Astrocyte of the cerebellum (primary cell): Measurements from ENCODE around the gene ANGPT4.

Source experiments
- DNase-seq: peaks from one replicate; pipeline ENCODE4 v3.0.0-alpha.2; 2011; ENCODE audit warnings: low read depth
- H3K4me3 ChIP-seq: 2 replicates; pipeline ENCODE4 v1.5.1; 2011; ENCODE audit warnings: mild to moderate bottlenecking, low read depth, low read length, moderate library complexity
- in situ Hi-C: cut with HindIII; loops from 2 replicates; pipeline ENCODE4 v1.10.0; 2017; ENCODE audit warnings: low sequenced_read_pairs
- TF ChIP-seq, protein P1 (sequence below): IDR thresholded peaks from 2 replicates; pipeline ENCODE4 v1.5.1; 2012; ENCODE audit warnings: low read length, low read depth, moderate library complexity, mild to moderate bottlenecking; ENCODE audit errors: missing control alignments

The ANGPT4 gene

DNA sequence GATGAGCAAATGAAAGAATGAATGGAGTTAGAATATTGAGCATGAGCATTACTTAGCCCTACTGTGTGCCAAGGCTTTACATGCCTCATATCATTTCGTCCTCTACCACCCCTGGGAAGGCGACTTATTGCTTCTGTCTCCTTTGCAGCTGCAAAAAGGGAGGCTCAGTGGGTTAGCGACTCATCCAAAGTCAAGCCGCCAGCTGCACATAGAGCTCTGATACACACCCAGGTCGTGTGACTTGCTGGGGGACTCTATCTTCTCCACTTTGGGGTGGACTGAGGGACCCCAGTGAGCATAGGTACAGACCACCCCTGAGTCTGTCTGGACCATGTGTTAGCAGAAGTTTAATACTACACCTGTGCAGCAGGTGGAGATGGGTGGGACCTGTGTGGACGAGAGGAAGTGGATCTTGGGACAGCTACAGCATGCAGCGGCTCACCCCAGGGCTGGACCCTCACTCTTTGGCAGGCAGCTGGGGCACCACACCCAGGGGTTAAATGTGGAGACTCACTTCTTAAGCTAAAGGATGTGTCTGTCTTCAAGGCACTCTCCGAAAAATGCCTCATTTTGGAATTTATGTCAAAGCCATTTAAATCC, 36.2 kb upstream of the ANGPT4 start:
- DNase-seq = no peak
- in situ Hi-C loops = no loop called here
- TF ChIP-seq, protein P1, sequence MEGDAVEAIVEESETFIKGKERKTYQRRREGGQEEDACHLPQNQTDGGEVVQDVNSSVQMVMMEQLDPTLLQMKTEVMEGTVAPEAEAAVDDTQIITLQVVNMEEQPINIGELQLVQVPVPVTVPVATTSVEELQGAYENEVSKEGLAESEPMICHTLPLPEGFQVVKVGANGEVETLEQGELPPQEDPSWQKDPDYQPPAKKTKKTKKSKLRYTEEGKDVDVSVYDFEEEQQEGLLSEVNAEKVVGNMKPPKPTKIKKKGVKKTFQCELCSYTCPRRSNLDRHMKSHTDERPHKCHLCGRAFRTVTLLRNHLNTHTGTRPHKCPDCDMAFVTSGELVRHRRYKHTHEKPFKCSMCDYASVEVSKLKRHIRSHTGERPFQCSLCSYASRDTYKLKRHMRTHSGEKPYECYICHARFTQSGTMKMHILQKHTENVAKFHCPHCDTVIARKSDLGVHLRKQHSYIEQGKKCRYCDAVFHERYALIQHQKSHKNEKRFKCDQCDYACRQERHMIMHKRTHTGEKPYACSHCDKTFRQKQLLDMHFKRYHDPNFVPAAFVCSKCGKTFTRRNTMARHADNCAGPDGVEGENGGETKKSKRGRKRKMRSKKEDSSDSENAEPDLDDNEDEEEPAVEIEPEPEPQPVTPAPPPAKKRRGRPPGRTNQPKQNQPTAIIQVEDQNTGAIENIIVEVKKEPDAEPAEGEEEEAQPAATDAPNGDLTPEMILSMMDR = no peak
- no peak overlapping the region for H3K4me3 ChIP-seq

- no peak overlapping the region for H3K4me3 ChIP-seq
- in situ Hi-C loops = no loop called here
- TF ChIP-seq, protein P1 = no peak
- no peak for DNase-seq
Observed at GRCh38 chr20:951384-952169, 35.4 kb upstream of the ANGPT4 start.

DNA sequence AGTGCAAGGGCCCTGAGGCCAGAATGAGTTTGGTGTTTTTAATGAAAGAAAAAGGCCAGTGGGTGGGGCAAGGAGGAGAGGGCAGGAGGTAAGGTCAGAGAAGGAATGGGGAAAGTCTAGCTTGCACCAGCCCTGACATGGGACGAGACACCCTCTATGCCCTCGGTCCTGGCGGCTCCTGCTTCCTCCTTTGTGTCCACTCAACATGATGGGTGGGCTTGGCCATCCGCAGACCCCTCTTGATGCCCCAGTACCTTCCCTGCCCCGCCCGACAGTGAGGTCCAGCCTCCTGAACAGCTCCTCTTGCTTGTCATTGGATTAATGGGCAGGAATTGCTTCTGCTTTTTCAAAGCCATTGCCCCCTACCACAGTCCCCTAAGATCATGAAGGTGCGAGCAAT, 33.6 kb upstream of the ANGPT4 start:
- no peak overlapping the region for H3K4me3 ChIP-seq
- DNase-seq = no peak
- TF ChIP-seq, protein P1 = no peak
- in situ Hi-C loops = loop anchor here (5.0 kb wide), 1 partner anchor 57 kb away; no protein-coding TSS in a partner anchor

GRCh38 chr20:946826-947225, 30.7 kb upstream of the ANGPT4 start:
- no peak for DNase-seq
- in situ Hi-C loops = loop anchor here (5.0 kb wide), 1 partner anchor 55 kb away; no protein-coding TSS in a partner anchor
- TF ChIP-seq, protein P1 = no peak
- H3K4me3 ChIP-seq = no peak overlapping the region

- no peak for DNase-seq
- in situ Hi-C loops = loop anchor here (5.0 kb wide), 1 partner anchor 54 kb away; no protein-coding TSS in a partner anchor
- no peak overlapping the region for H3K4me3 ChIP-seq
- TF ChIP-seq, protein P1 = no peak
Observed at GRCh38 chr20:945841-946240, 29.7 kb upstream of the ANGPT4 start.

DNA sequence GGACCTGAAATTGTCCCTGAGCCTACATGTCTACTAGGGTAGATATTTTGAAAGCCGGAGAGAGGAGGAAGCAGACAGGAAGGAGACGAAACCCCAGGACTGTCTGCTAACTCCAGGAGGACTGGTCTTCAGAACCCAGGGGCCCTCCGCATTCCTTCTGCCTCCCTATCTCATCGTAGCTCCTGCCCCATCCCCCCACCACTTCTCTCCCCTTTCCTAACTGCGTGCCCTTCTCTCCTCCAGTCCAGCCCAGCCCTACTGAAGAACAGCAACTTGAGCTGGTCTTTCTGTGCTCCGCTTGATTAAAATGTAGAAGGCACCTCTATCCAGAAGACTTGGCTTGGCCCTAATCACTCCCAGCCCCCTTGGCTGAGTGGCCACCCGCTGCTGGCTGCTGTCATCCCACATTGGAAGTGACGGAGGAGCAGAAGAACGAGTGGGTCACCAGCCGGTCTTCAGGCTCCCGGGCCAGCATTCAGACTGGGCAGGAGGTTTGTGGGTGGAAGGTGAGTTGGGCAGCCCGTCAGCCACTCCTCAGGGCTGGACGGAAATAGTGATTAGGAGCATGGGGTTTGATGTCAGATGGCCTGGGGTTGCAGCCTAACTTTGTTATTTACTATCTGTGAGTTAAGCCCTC, 28.8 kb upstream of the ANGPT4 start:
- in situ Hi-C loops = loop anchor here (5.0 kb wide), 1 partner anchor 53 kb away; no protein-coding TSS in a partner anchor
- TF ChIP-seq, protein P1 = no peak
- DNase-seq = no peak
- H3K4me3 ChIP-seq = no peak overlapping the region
